GM19455 (cell line): ENCODE measurements around the gene RASSF1.
A peak's percentile ranks its signal among the peaks of the same experiment; 100 is the strongest.

ENCODE experiments used
- ATAC-seq: cut with Tn5 transposase; IDR thresholded peaks from one replicate; pipeline ENCODE4 v1.9.1; 2021; ENCODE audit not compliant: unreplicated experiment

RASSF1 gene

DNA sequence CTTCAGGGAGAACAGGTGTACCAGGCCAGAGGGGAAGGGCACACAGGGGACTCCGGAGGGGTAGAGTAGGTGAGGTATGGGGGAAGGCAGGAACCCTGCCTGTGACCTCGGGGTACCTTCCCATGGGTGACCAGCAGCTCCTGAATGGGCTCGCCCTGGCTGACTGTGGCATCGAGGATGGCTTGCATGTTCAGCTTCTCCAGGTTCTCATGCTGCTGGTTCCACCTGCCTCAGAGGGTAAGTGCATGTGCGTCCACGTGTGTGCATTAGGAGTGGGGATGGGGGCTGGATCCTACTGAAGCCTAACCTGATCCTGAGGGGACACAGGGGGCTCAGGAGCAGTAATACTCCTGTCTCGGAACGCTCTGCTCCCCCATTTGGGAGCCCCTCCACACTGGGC is 4.4 kb upstream of the RASSF1 start:
- no peak for ATAC-seq

DNA sequence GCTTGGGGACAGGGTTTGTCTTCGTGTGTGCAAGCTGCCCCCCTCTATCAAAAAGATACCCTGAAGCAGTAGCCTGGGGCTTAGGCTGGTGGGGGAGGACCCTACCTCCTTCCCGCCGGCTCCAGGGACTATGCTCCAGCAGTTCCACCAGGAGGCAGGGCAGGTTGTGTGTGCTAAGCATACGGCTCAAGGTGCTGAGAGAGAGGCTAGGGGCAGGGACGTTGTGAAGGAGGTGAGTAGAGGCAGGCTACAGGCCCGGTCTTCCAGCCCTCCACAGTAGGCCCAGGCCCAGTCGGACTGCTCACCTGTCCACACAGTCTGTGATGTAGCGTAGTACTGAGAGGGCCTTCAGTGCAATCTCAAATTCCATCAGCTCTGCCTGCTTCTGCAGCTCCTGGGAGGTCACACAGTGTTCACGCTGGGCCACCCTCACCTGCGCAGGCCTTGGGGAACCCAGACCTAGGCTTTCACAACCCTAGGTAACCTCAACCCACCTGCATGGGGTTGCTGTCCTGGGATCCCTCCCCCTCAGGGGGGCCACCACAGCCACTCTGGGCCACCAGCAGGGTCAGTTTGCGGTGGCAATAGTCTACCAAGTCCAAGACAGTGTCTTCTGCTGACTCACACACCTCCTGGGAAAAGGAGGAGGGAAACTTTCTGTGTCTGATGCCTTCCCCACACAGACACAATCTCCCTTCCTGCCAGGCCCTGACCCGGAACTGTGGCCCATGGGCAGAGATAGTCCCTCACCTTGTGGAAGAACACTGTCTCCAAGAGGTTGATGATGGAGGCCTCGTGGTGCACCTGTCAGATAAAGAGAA is 2.4 kb upstream of the RASSF1 start:
- no peak for ATAC-seq

DNA sequence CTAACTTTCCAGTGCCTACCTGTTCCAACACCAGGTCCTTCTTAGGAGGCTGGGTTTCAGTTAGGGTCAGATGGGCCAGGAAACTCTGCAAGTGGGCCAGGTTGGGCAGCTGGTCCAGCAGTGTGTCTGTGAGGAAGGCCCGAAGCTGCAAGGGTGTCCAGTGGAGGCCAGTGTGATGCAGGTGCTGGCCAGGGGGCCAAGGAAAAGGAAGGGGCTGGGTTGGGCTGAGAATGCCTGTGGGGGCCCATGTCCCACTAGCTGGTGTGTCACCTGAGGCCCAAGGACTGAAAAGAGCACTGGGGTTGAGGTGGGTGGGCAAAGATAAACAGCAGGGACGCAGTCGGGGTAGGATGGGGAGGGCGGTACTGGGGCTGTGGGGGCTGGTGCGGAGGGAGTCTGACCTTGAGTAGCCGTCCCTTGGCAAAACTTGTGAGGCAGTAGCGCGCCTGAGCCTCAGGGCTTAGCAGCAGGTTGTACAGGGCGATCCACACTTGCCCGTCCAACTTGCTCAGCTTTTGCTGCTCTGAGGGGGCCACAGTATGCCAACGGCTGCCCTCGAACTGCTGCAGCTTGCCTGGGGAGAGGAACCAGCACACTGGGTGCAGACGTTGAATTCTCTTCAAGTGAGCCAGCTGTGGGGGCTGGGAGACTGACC is 1.5 kb upstream of the RASSF1 start:
- ATAC-seq: no peak

DNA sequence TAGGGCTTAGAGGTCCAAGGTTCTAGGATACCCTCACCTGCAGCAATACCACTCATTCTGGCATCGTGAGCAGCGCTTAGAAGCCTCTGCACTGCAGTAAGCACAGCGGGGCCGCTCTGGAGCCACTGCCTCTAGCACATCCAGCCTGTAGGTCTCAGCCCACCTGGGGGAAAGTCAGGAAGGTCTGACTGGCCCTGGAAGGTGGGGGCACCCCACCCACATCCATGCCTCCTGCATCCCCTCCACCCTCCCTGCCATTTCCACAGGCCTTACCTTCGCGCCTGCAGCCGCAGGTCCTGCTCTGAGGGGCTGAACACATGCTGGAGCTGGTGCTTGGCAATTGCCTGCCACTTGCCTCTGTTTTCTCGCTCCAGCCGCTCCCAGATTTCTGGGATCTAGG is 901 bp upstream of the RASSF1 start:
- ATAC-seq: no peak

DNA sequence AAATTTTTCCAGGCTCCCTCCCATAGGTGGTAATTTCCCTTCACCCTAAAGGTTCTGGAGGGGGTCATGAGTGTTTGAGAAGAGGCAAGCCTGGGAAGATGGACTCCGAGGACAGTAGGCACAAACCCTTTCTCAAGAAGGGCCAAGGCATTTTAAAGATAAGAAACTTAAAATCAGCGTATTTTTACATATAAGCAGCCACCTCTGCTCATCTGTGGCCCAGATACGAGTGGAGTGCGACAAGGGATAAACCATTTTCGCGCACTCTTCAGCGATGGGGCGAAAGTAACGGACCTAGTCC is 539 bp downstream of the RASSF1 start:
- ATAC-seq: no peak

DNA sequence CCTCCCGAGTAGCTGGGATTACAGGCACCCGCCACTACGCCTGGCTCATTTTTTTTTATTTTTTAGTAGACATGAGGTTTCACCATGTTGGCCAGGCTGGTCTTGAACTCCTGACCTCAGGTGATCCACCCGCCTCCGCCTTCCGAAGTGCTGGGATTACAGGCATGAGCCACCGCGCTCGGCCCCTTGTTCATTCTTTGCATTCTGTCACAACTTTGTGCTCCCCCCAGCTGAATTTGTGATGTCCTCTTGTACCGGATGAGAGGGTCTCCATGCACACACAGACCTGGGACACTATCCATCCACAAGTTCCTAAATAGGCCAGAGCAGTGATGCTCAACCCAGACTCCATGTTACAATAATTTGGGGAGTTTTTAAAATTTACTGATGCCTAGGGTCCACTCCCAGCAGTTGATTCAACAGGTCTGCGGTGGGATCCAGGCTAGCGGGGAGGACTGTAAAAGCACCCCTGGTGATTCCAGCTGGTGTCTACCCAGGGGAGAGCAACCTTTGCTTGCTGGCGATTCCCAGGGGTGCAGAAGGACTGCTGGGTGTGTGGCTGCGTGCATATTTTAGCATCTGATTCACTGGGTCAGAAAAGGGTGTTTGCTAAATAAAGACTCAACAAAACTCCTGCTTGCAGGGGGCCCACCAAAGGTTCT is 1.0 kb downstream of the RASSF1 start:
- no peak for ATAC-seq

DNA sequence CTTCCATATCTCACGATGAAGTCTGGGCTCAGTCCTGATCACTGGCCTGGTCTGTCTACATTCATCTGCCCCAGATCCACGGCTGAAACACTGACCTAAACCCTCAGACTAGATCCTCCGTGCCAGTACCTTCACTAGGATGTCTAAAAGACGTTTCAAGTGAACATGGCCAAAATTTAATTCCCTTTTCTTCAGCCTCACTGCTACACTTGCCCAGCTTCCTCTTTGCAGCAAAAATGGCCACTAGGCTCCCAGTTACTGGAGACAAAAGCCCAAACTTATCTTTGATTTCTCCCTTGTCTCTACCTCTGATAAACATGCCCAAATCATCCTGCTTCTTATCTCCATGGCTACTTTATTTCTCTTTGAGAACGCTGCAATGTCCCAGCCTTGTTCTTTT is 1.7 kb downstream of the RASSF1 start:
- no peak for ATAC-seq

DNA sequence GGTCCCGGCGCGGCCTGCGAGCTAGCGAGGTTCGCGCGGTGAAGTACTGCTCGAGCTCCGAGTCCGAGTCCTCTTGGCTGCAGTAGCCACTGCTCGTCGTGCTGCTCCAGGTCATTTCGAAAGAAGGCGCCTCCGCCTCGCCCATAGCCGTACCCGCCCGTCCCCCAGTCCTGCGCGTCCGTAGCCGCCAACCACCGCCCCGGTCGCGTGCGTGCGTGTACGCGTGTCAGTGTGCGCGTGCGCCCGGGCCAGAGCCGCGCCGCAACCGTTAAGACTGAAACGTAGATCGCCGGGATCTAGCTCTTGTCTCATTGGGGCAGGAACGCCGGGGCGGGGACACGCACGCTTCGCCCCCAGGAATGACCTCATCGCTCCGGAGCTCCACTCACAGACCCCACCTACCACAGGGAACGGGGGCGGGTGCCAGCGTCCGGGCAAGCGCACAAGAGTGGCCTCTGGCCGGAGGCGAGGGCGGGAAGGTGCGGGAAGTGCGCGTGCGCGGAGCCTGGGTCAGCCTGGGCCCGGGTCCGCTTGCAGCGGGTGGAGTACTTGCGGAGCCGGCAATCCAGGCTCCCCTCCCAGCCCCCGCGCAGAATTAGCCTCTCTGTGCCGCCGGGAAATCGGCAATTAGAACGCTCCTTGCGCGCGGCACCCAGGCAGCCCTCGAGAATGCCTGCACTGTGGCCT is 3.3 kb downstream of the RASSF1 start:
- ATAC-seq: peak; percentile 66

DNA sequence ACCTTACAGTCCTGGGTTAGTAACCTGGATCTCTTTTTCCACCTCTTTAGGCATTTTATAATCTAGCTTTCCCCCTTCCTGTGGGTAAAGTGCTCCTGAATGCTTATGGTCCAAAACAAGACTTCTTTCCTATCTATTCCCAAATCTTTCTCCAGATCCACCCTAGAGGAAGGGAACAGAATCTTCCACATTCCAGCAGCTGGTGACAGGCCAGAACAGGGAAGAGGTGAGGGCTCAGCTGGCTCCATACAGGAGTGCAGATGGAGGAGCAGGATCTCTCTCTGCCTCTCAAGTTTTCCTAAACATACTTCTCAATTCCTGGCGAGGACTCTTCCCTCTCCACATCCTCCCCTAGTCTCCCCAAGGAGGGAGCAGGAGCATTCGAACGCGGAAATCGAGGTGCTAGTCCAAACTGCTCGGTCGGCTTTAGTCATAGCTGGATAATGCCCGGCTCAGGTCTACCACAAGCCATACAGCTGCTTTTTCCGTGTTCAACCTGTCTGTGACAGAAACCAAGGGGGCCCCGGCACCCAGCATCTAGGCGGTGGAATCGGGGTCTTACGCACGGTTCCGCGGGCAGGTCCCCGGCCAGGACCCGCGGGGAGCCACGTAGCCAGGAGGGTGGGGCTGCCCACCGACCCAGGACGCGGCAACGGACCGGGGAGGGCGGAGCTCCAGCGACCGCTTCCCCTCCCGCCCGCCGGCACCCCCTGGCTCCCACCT is 4.0 kb downstream of the RASSF1 start:
- ATAC-seq: peak; percentile 34

DNA sequence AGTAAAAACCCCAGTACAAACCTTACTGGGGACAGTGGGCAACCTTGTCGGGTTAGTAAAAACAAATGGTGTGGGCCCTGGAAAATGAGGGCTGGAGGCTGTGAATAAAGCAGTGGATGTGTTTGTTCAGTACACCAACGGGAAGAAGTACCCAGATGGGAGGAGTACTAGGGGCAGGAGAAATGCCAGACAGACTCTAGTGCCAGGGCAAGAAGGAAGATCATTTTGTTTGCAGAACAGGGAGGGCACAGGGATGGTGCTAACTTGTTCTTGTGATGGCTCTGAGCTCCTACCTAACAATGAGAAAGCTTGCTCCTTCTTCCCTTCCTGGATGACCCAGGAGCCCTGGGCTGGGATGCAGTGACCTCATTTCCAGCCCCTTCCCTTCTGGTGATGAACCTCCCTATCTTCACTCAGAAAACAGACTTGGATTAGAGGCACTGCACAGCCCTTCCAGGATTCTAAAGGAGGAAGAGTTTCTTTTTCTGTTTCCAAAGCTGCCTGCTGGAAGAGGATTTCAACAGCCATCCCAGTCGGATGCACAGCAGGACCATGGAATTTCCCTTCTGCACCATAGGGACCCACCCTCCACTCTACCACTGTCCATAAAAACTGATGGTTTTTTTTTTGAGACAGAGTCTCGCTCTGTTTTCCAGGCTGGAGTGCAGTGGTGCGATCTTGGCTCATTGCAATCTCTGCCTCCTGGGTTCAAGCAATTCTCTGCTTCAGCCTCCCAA is 6.1 kb downstream of the RASSF1 start:
- ATAC-seq: no peak

DNA sequence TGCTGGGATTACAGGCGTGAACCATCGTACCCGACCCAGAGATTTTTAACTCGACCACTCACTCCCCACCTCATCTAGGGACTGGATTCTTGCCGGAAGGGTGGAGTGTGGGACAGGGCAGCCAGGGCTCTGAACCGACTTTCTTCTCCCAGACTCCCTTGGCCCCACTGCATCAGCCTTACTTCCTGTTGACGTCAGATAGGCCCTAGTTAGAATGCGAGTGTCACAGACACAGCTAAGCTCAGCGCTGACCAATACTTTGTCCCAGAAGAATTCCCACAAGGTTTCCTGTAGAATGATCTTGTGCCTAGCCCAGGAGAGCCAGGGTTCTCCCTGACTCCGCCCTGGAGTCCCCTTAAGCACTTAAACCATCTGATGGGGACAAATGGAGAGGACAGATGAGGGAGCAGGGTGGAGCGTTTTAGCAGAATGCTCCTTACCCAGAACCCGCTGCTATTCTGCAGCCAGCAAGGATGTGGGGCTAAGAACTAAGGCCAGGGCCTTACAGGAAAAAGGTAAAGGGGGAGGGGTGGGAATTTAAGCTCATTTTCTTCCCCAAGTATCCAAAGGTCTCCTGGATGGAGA is 6.8 kb downstream of the RASSF1 start:
- no peak for ATAC-seq

DNA sequence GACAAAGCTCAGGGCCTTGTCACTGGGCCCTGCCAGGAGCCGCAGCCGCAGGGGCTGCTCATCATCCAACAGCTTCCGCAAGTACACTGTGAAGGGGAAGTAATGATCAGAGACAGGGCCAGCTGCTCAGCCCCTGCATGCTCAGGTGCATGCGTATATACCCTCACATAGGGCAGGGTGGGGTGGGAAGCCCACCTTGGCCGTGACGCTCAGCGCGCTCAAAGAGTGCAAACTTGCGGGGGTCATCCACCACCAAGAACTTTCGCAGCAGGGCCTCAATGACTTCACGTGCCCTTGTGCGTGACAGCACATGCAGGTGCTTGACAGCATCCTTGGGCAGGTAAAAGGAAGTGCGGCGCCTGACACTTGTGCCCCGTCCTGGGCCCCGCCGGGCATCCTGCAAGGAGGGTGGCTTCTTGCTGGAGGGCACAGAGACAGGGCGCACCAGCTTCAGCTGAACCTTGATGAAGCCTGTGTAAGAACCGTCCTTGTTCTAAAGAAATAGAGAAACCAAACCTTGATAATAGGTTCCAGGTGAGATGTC is 9.2 kb downstream of the RASSF1 start:
- no peak for ATAC-seq

DNA sequence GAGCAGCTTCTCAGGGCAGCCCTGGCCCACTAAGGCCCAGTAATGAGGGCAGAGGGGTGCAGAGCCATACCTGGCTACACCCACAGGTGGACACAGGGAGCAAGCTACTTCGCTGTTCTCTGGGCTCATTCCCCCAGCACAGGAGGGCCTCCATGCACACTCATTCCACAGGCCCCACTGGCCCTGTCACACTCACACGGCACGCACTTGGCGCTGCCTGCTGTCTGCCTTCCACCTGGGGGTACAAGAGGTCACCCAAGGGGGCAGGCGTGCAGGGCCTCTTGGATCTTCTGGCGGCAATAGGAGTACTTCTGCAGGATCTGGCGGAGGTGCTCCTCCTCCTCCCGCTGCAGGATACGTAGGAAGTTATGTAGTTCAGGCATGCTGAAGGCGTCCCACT is 10.3 kb downstream of the RASSF1 start:
- ATAC-seq: no peak

DNA sequence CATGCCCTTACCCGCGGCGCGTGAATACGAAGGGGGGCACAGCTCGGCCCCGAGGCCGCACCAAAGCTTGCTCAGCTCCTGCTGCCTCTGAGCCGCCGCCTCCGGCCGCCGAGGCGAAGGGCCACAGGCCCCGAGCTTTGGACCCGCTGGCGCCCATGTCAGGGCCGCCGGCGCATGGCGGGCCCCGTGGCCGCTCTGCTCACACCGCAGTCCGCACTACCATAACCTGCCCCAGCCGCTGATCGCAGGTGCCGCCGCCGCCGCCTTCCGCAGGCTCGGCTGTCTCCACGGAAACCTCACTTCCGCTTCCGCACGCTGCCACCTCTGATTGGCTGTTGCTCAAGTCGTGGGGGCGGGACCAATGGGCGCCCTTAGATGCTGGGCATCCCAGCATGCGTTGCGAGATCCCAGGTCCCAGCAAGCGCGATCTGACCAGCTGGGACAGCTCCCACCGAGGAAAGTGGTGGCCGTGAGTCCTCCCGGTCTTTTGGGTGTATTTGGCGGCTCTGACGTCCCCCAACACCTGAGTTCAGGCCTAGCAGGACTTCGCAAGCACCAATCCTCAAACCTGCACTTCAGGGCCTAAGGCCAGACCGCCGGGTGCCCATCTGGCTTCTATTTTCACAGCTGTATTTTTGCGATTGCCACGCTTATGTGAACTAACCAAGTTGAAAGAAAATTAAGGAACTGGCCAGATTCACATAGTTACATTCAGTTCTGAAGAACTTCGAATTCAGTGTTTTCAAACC is 12.5 kb downstream of the RASSF1 start, which contains the start of gene TUSC2:
Gene TUSC2, minus strand, starts transcription at position 281 of the 749 bp plus-strand sequence. Its CDS starts 124 bp downstream, at position 157.
- ATAC-seq: peak; percentile 81

DNA sequence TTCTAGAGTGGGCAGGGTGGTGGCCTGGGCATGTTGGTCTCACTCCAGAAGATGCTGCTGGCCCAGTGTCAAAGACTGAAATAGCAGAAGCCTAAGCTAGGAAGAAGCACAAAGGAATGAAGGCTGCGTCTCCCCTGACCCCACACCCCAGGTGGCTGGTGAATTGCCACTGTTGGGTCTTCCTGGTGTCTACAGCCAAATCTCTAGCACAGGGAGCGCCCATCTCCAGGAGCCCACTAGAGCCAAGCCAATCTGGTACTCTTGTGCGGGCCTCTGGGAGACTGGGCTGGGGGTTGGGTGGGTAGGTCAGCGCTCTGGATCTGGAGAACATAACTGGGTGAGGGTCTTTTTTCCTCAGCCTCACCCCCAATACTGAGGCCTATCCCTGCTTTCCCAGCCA is 13.5 kb downstream of the RASSF1 start:
- no peak for ATAC-seq

DNA sequence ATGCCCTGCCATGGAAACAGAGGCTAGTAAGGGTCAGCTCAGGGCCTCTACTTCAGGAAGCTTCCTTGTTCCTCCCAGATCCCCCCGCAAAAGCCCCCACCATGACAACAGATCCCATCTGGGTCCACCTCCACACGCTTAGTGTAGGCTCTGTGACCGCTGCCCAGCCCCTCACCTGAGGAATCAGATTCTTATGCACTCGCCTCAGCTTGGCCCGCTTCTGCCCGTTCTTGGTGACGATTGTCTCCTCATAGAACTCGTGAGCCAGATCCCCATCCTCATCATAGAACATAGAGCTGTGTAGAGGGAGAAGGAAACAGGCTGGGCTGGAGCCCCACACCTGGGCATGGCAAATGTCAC is 14.5 kb downstream of the RASSF1 start:
- ATAC-seq: no peak

DNA sequence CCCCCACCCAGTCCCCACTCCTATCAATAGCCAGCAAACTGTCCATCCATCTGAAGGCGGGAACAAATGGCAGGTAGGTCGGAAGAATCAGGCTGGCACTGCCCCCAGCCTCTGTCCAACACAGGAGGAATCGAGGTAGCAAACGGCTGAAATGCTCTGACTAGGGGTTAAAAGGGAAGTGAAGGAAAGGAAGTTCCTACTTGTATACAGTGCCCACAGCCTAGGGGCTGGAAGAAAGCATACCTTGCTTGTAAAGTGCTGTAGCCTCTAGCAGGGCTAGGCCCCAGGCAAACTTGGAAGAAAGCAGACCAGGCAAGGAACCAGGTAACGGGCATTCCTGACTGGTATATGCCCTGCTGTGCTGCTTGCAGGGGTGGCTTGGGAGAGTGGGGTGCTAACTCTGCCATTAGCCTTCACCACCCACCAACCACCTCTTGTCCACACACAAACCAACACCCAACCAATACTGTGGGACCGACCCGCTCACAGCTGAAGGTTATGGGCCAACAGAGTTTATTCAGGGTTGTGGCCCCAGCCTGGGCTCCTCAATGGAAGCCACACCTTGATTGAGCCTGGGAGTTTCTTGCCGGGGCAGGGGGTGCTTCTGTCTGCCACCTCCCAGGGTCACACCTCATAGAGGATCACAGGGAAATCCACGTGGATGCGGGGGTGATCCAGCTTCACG is 15.0 kb downstream of the RASSF1 start:
- no peak for ATAC-seq

DNA sequence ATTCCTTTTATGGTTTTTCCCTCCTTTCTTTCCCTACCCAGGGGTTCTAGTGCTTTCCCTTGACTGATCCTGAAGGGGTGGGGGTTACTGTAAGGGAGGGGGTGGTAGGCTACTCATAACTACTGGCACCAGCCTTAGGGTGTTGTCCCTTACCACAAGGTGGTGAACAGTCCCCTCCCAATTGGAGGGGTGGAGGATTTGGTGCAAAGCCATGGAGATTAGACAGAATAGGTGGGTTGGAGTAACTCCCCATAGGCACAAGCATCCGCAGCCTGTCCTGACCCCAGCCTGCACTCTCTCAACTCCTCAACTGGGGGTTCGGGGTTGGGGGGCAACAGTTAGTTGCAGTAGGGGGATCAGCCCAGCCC is 15.5 kb downstream of the RASSF1 start:
- ATAC-seq: no peak
